Inflammatory macrophage (primary cell): ENCODE results near the gene CTIF.

Source experiments
- DNase-seq, 2 donors: peaks; one replicate each; pipeline ENCODE4 v3.0.0-alpha.2; 2020 to 2022

The CTIF gene

GRCh38 chr18:48838921-48839818 lies 300.3 kb downstream of the CTIF start:
- DNase-seq: peak in 1 of 2 donors; percentile 27

- DNase-seq: no peak
Observed at GRCh38 chr18:48839819-48840490, 301.1 kb downstream of the CTIF start.

DNA sequence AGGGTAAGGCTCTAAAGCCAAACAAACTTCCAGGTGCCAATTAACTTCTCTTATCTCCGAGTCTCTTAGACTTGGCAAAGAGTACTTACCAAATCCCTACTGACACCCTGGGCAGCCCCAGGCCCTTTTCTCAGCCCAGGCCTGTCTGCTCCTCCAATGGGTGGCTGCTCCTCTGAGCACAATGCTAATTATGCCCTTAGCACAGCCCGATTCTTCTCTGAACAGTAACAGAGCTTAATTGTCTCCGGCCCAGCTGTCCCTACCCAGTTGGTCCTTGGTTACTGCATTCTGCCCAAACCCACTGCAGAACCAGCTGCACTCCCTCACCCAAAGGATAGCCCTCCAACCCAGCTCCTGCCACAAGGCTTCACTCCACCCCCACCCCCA lies 301.7 kb downstream of the CTIF start:
- DNase-seq: no peak

GRCh38 chr18:48841381-48842258 lies 302.8 kb downstream of the CTIF start:
- DNase-seq: peak; percentile 93 to 98

GRCh38 chr18:48842259-48843061 lies 303.6 kb downstream of the CTIF start:
- no peak for DNase-seq

GRCh38 chr18:48843162-48843561 lies 304.3 kb downstream of the CTIF start:
- DNase-seq: no peak

GRCh38 chr18:48843596-48843995 lies 304.8 kb downstream of the CTIF start:
- DNase-seq: no peak

DNA sequence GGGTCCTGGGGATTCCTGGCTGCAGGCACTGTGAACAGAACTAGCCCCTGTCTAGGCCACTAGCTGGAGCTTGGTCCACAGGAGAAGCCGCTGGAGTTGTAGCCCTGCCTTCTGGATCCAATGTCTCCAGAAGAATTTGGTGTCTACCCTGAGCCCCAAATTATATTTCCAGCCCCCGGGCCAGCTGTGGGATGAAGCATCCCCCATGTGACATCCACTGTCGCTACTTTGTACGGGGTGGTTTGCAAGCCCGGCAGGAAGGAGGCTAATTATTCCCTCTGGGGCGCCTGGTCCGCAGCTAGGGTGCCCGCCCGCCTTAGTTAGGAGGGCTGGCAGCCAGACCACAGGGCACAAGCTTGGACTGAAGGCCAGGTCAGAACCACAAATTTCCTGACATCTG lies 305.4 kb downstream of the CTIF start:
- DNase-seq: no peak

GRCh38 chr18:48845174-48845573 lies 306.3 kb downstream of the CTIF start:
- DNase-seq: peak in 1 of 2 donors; percentile 40

- no peak for DNase-seq
Observed at GRCh38 chr18:48846423-48846932, 307.6 kb downstream of the CTIF start.

GRCh38 chr18:48847807-48848486 lies 309.1 kb downstream of the CTIF start:
- DNase-seq: no peak

GRCh38 chr18:48848641-48849143 lies 309.9 kb downstream of the CTIF start:
- DNase-seq: no peak

DNA sequence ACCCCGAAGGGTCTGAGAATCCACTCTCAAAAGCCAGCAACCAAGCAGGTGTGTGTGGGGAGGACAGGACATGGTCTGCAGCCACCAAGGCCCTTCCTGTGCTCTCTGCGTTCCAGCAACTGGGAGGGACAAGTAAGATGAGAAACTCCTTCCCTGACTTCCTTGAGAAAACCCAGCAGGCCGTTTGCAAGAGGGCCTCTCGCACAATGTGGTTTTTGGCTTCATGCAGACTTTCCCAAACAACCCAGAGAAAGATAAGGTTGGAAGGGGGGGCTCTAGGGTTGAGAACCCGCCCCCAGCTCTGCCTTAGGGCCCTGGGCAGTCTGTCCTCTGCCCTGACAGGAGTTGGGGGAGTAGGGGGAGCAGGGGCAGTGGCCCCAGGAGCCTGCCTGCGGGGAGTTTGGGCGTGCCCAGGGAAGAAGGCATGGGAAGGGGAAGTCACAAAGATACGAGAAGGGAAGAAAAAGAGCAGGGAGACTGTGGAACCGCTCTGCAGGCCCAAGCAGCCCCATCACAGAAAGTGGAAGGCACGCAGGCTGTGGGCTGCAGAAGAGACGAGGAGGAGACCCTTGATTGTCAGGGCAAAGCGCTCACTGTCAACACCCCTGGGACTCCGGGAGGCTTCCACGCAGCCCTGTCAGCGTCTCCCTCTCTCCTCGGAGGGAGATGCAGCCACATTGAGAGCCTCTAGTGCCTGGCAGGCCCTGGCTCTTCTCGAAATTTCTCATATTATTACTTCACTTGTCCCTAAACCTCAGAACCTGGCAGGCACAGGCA lies 312.2 kb downstream of the CTIF start:
- no peak for DNase-seq

- peak; percentile 59 to 77 for DNase-seq
Observed at GRCh38 chr18:48851599-48851960, 312.7 kb downstream of the CTIF start.

DNA sequence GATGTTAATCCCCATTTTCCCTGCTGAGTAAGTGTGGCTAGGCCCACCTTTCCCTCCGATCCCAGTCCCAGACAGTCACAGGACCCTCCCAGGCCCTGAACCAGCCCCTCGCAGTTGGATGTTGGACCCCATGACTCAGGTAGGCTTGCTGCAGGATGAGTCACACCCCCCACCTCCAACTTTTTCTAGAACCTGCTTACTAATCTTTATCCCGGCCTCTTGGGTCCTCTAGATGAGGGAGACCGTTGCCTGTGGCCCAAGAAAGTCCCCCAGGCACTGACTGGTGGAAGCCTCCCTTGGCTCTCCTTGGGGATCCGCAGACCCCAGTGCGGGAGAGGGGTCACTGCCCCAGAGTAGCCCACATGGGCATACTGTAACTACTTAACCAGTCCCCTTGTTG lies 313.5 kb downstream of the CTIF start:
- no peak for DNase-seq

DNA sequence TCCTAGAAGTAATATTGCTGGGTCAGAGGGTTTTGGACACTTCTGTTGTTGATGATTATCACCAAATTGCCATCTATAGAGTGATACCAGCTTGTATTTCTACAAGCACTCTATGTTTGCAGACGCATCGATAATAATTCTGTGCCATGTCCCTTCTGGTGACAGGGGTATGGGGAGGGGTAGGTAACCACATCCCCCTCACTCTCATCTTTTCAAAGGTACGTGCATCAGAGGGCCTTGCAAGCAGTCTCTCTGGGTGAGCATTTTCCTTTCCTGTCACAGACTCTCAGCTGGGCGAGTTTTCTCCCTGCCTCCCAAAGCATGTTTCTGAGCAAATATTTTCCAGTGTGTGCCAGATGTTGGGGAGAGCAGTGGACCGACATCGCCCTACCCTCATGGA lies 314.0 kb downstream of the CTIF start:
- DNase-seq: no peak

DNA sequence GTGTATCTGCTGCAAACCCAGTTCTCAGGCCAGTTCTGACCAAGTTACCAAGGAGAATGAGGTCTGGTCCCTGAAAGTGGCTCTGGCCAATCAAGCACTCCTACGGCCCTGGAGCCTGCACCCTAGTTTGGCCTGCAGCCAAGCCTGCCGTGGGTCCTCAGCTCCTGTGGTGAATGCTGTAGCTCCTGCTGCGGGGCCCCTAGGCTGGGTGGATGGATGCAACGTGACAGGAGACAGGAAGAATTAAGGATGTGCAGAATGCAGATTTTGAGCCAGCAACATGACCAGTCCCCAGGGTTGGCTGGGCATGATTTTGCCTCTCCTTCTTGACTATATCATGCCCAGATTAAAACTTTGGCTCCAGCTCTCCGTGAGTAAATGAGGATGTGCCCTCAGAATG lies 314.8 kb downstream of the CTIF start:
- DNase-seq: no peak

DNA sequence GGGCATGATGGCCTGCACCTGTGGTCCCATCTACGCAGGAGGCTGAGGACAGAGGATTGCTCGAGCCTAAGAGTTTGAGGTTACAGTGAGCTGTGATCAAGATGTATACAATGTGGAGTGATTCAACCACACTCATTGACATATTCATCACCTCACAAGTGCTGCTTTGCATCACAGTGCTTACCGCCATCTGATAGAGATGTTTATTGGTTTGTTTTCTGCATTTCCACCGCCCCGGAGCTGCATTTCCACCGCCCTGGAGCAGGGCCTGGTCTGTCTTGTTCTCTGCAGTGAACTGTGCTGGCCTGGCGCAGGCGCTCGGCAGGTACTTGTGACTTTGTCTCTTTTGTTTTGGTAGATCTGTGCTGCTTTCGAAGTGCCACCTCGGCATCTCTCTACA lies 315.9 kb downstream of the CTIF start:
- DNase-seq: no peak

GRCh38 chr18:48855422-48856377 lies 316.9 kb downstream of the CTIF start:
- DNase-seq: peak; percentile 36 to 62
